Mononuclear cell (primary cell): Measurements from ENCODE around the gene PLXNB3. TPM values are rescaled to one million over a fixed set of nuclear protein-coding genes. Genes with fewer than 3 reads are reported as not detected.
"Not testable (repeated sequence)": the region's sequence is repeated elsewhere in the genome, so short reads cannot be mapped to it uniquely, and the experiment has no call there.

Source experiments
- H3K27me3 ChIP-seq: 2 replicates; pipeline ENCODE4 v1.6.0; 2011; ENCODE audit warnings: low read length, control low read depth; ENCODE audit not compliant: insufficient read depth
- H3K4me1 ChIP-seq: 2 replicates; pipeline ENCODE4 v1.5.1; 2011; ENCODE audit warnings: mild to moderate bottlenecking, low read length, control low read depth; ENCODE audit not compliant: insufficient read depth
- H3K4me3 ChIP-seq: 2 replicates; pipeline ENCODE4 v1.5.1; 2011; ENCODE audit warnings: mild to moderate bottlenecking, low read length, moderate library complexity
- H3K9me3 ChIP-seq: 2 replicates; pipeline ENCODE4 v1.5.1; 2011; ENCODE audit warnings: low read depth, mild to moderate bottlenecking, control low read depth, low read length
- total RNA-seq: library from RNA; depleted of rRNA; stranded (reverse); fragments of >200 nt; gene quantifications from one replicate; pipeline ENCODE4 v1.2.3, GENCODE V29; 2012

Gene PLXNB3
- total RNA-seq, 1 donor: 0.21 TPM

- H3K4me3 ChIP-seq: no peak overlapping the region
- H3K27me3 ChIP-seq: no peaks in the 10 kb centered on the region
- H3K9me3 ChIP-seq: no peaks in the 10 kb centered on the region
- H3K4me1 ChIP-seq: peaks cover 65% of the 10 kb centered on the region
These were observed 36.0 kb upstream of the PLXNB3 start for GRCh38 chrX:153728095-153728494.

- Histone ChIP-seq H3K27me3 (no peaks in the 10 kb centered on the region), H3K9me3 (no peaks in the 10 kb centered on the region), H3K4me1 (peaks cover 64% of the 10 kb centered on the region), H3K4me3 (no peak overlapping the region)
These were observed 35.0 kb upstream of the PLXNB3 start for GRCh38 chrX:153728951-153729631.

- not testable (repeated sequence) for H3K27me3 ChIP-seq, H3K4me3 ChIP-seq, H3K9me3 ChIP-seq
- H3K4me1 ChIP-seq: peaks cover 62% of the 10 kb centered on the region
These were observed 33.9 kb upstream of the PLXNB3 start for GRCh38 chrX:153730115-153730514.

- Histone ChIP-seq H3K9me3 (no peaks in the 10 kb centered on the region), H3K27me3 (no peaks in the 10 kb centered on the region), H3K4me1 (peaks cover 50% of the 10 kb centered on the region)
These were observed 32.8 kb upstream of the PLXNB3 start for GRCh38 chrX:153731117-153731844.

GRCh38 chrX:153731845-153732215 lies 32.2 kb upstream of the PLXNB3 start:
- Histone ChIP-seq H3K4me3 (no peak overlapping the region), H3K27me3 (no peaks in the 10 kb centered on the region), H3K9me3 (no peaks in the 10 kb centered on the region), H3K4me1 (peaks cover 45% of the 10 kb centered on the region)

More at GRCh38 chrX:153731117-153731844, 32.8 kb upstream of the PLXNB3 start:
- no peak overlapping the region for H3K4me3 ChIP-seq

GRCh38 chrX:153732401-153732800 lies 31.6 kb upstream of the PLXNB3 start:
- peaks cover 40% of the 10 kb centered on the region for H3K4me1 ChIP-seq
- no peaks in the 10 kb centered on the region for H3K9me3 ChIP-seq
- no peak overlapping the region for H3K4me3 ChIP-seq
- H3K27me3 ChIP-seq: no peaks in the 10 kb centered on the region

GRCh38 chrX:153733651-153734240 lies 30.3 kb upstream of the PLXNB3 start:
- Histone ChIP-seq H3K4me3 (no peak overlapping the region), H3K9me3 (no peaks in the 10 kb centered on the region), H3K4me1 (peaks cover 26% of the 10 kb centered on the region), H3K27me3 (no peaks in the 10 kb centered on the region)

GRCh38 chrX:153734871-153735270 lies 29.2 kb upstream of the PLXNB3 start:
- Histone ChIP-seq H3K9me3 (no peaks in the 10 kb centered on the region), H3K27me3 (no peaks in the 10 kb centered on the region), H3K4me3 (no peak overlapping the region), H3K4me1 (peaks cover 27% of the 10 kb centered on the region)

GRCh38 chrX:153735274-153735673 lies 28.8 kb upstream of the PLXNB3 start:
- Histone ChIP-seq H3K9me3 (no peaks in the 10 kb centered on the region), H3K4me1 (peaks cover 31% of the 10 kb centered on the region), H3K27me3 (no peaks in the 10 kb centered on the region), H3K4me3 (no peak overlapping the region)

GRCh38 chrX:153736071-153736820 lies 27.8 kb upstream of the PLXNB3 start:
- H3K4me3 ChIP-seq: no peak overlapping the region
- H3K4me1 ChIP-seq: peaks cover 25% of the 10 kb centered on the region
- H3K9me3 ChIP-seq: no peaks in the 10 kb centered on the region
- H3K27me3 ChIP-seq: no peaks in the 10 kb centered on the region

GRCh38 chrX:153736871-153737441 lies 27.1 kb upstream of the PLXNB3 start:
- Histone ChIP-seq H3K4me1 (peaks cover 23% of the 10 kb centered on the region), H3K4me3 (no peak overlapping the region), H3K9me3 (no peaks in the 10 kb centered on the region), H3K27me3 (no peaks in the 10 kb centered on the region)

- Histone ChIP-seq H3K9me3 (no peaks in the 10 kb centered on the region), H3K4me1 (peaks cover 15% of the 10 kb centered on the region), H3K27me3 (no peaks in the 10 kb centered on the region), H3K4me3 (no peak overlapping the region)
These were observed 25.9 kb upstream of the PLXNB3 start for GRCh38 chrX:153738056-153738605.

- Histone ChIP-seq H3K4me3 (no peak overlapping the region), H3K27me3 (no peaks in the 10 kb centered on the region), H3K4me1 (peaks cover 23% of the 10 kb centered on the region), H3K9me3 (no peaks in the 10 kb centered on the region)
These were observed 24.1 kb upstream of the PLXNB3 start for GRCh38 chrX:153739754-153740486.

- H3K4me3 ChIP-seq: no peak overlapping the region
- H3K9me3 ChIP-seq: no peaks in the 10 kb centered on the region
- H3K4me1 ChIP-seq: peaks cover 23% of the 10 kb centered on the region
- H3K27me3 ChIP-seq: no peaks in the 10 kb centered on the region
These were observed 23.3 kb upstream of the PLXNB3 start for GRCh38 chrX:153740631-153741222.
